ENCODE measurements around the gene ENO1.
"Not testable (repeated sequence)": the region's sequence is repeated elsewhere in the genome, so short reads cannot be mapped to it uniquely, and the experiment has no call there.

The ENO1 gene

GRCh38 chr1:8878448-8878697 is at the start of gene ENO1:
Gene ENO1 (minus strand): TSS chr1:8878686. CDS start chr1:8874908, 3,778 bp downstream.
- DNase-seq = no peak

DNA sequence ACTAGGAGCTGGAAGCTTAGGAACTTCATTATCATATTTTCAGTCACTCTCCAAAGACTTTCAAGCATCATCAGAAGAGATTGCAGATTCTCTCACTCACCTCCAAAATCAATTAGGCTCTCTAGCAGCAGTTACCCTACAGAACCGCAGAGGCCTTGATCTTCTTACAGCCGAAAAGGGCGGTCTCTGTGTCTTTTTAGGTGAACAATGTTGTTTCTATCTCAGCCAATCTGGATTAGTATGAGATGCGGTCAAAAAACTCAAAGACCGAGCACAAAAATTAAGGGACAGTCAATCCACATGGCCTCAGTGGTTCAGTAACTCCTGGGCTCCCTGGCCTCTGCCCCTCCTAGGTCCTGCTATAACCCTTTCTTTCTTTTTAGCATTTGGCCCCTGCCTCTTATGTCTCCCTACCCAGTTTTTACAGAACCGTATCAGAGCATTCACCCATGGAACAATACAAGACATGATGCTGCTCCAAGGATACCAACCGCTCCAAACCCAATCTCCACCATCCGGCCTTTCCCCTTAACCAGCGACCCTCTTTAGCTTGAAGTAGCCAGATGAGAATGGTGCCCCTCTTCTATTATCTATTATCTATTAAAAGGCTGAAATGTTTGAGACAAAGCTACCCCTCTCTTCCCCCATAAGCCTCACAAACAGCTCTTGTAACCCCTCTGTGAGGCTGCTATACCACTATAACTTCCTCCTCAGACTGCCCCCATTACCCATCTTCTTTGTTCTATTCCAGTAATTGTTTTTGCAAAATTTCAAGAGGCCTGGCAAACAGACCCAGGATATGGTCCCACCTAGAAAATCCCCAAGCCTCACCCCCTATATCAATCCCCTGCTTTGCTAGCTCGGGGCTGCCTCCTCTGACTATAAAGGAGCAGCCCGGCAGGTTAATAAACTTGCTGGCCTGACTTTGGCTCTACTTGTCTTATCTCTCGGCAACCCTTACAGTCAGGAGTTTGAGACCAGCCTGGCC is 48.5 kb upstream of the ENO1 start:
- DNase-seq = no peak

GRCh38 chr1:8925960-8926359 is 47.5 kb upstream of the ENO1 start:
- no peak for DNase-seq

GRCh38 chr1:8925406-8925805 is 46.9 kb upstream of the ENO1 start:
- DNase-seq = no peak

DNA sequence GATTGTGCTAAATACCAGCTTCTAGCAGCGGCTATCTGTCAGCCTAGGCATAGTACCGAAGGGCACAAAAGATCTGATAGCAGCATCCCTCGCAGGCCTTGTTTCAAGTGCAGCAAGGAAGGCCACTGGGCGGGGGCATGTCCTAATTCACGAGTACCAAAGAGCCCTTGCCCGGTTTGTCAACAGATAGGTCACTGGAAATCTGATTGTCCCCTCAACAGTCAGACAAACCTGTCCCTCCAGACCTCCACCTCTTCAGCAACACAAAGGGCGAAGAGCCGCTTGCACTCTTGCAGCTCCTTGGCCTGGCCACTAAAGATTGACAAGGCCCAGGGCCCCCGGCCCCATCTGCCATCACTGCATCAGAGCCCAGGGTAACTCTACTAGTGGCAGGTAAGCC is 44.5 kb upstream of the ENO1 start:
- DNase-seq = no peak

DNA sequence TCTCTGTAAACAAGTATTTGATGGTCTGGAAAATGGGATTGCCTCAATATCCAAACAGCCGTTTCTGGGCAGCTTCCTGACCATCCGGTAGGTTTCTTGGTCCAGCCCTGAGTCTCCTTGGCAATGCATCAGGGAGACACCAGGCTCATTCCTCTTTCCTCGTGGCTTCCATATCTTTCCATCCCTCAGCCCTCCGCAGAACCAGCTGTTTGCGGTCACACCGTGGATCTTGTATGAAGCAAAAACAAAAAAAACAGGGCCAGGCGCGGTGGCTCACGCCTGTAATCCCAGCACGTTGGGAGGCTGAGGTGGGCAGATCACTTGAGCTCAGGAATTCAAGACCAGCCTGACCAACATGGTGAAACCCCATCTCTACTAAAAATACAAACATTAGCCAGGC is 39.0 kb upstream of the ENO1 start:
- not testable (repeated sequence) for DNase-seq

DNA sequence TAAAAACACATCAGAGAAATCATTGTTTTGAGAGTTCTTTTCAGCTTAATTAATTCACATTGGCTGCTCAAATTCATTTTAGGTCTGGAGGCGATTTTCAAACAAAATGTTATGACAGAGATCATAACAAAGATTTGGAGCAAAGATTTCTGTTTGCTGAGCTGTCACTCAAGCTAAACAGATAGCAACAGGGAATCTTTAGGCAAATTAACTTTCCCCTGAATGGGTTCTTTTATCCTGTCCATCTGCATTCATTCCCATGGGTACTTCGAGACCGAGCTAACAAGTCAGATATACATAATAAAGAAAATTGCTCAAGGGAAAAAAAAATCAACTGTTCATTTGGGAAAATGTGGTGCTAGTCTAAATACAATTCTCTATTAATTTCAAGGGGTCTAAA is 37.0 kb upstream of the ENO1 start:
- no peak for DNase-seq

- no peak for DNase-seq
Observed at GRCh38 chr1:8914466-8914865, 36.0 kb upstream of the ENO1 start.

DNA sequence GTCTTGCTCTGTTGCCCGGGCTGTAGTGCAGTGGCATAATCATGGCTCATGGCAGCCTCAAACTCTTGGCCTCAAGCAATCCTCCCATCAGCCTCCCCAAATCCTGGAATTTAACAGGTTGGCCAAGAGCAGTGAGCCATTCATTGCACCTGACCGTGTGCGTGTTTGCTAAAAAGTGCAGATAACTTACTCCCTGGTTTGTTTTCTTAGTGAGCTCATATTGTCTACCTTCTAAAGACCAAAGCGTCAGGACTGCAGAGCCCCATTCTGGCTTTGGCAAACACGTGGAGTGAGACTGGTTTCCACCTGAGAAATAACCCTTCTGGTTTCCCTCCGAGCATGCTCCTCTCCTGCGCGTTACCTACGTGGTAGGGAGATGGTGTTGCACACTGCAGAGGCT is 35.0 kb upstream of the ENO1 start:
- DNase-seq = no peak

GRCh38 chr1:8911416-8912309 is 33.2 kb upstream of the ENO1 start:
- no peak for DNase-seq

DNA sequence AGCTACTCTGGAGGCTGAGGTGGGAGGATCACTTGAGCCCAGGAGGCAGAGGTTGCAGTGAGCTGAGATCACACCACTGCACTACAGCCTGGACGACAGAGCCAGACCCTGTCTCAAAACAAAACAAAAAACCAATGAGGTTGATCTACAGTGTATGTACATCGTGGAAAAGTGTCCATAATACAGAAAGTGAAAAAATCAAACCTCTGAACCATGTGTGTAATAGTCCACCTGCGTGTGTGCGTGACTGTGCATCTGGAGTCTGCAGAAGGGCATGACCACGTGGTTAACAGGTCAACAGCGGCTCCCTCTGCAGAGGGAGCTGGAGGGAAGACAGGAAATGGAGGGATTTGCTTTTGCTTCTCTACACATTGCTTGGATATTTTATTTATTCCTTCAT is 32.4 kb upstream of the ENO1 start:
- DNase-seq = no peak

DNA sequence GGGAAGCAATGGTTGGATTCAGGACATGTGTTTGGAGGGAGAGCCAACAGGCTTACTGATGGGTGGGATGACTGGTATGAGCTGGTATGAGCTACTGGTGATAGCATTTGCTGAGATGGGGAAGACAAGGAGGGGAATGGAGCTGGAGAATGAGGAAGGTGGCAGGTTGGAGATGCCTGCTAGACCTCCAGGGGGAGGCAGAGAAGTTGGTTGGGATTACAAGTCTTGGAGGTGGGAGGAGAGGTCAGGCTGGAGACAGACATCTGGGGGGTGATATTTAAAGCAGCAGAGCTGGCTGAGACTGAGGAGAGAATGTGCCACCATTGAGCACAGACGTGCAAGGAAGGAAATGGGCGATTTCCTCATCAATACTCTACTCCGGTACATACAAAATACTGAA is 31.8 kb upstream of the ENO1 start:
- DNase-seq = no peak

DNA sequence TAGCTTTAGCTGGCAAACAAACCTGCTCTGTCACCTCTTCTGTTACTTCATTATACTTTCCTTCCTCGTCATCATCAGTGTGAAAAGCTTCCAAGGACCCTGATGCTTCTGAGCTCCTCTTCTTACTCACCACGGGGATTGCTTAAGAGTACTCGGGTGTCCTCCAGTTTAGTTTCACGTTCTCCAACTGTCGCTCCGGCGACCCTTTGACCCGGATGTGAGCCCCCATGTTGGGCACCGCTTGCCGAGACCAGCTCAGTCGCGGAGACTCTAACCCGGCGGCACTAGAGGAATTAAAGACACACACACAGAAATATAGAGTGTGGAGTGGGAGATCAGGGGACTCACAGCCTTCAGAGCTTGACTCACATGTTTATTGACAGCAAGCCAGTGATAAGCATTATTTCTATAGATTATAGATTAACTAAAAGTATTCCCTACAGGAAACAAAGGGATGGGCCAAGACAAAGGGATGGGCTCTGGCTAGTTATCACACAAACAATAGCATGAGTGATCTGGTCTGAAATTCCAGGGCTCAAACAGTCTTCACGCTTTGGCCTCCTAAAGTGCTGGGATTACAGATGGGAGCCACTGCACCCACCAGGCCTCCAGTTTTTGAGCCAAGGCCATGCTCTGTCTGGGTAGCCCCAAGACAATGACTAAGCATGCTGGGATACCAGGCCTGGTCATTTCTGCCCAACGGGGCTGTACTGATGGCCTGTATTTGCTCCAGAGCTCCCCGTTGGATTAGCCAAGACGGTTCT is 30.1 kb upstream of the ENO1 start:
- no peak for DNase-seq

GRCh38 chr1:8905582-8906191 is 27.2 kb upstream of the ENO1 start:
- DNase-seq = no peak

DNA sequence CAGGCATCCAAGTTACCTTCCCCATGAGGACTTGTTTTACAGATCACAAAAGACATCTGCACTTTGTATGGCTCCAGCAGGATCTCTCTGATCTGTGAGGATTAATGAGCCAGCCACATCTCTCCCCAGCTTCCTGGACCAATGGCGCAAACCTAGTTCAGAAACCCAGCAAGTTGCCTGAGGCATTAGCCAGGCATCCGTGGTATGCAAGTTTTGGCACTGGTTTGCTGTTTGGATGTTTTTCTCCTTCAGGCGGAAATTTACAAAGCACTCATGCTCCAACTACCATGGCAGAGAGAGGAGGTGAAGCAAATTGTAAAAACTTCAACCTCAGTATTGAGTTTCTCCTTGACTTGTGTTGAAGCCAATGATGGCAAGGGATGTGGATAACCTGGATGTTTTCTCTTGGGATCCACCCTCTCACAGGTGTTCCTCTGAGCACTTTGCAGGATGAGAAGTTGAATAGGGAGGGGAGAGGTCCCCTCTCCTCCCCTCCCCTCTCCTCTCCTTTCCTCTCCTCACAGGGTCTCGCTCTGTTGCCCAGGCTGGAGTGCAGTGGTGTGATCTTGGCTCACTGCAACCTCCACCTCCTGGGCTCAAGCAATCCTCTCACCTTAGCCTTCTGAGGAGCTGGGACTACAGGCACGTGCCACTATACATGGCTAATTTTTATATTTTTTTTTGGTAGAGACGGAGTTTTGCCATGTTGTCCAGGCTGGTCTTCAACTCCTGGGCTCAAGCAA is 25.6 kb upstream of the ENO1 start:
- no peak for DNase-seq

- DNase-seq = no peak
Observed at GRCh38 chr1:8903410-8903809, 24.9 kb upstream of the ENO1 start.

DNA sequence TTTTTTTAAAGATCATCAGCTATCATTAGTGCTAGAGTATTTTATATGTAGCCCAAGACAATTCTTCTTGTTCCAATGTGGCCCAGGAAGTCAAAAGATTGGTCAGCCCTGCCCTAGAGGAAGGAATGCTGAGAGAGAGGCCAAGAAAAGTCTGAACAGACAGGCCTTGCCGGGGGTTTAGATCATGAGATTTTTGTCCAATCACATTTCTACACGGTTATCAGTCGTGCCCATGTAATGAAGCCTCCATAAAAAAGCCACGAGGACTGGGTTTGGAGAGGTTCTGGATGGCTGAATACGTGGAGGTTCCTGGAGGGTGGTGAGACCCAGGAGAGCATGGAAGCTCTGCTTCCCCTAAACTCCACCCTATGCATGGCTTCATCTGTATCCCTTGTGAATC is 24.3 kb upstream of the ENO1 start:
- DNase-seq = no peak

GRCh38 chr1:8900684-8901083 is 22.2 kb upstream of the ENO1 start:
- not testable (repeated sequence) for DNase-seq

- DNase-seq = no peak
Observed at GRCh38 chr1:8899046-8899445, 20.6 kb upstream of the ENO1 start.

GRCh38 chr1:8898418-8898817 is 19.9 kb upstream of the ENO1 start:
- not testable (repeated sequence) for DNase-seq

GRCh38 chr1:8897505-8897904 is 19.0 kb upstream of the ENO1 start:
- not testable (repeated sequence) for DNase-seq

DNA sequence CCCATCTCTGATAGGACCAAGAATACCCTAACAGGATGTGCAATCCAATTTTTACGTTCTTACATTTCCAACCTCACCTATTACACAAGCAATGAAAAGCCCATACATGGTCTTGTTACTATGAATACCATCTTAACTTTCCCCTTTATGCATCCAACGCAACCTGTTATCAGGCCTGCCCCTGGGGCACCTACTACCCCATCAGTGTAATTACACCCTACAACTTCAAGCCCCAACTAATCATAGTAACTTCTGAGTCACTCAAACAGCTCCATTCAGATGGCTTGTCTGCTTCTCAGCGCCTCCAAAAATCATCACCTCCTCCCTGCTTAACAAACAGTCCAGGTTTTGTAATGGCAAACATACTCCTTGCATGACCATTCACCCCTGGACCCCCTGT is 18.3 kb upstream of the ENO1 start:
- not testable (repeated sequence) for DNase-seq
